HG02642 (cell line): ENCODE measurements around the gene STX4.

Experiments
- ATAC-seq: cut with Tn5 transposase; IDR thresholded peaks from one replicate; pipeline ENCODE4 v1.9.1; 2021; ENCODE audit warnings: mild to moderate bottlenecking; ENCODE audit not compliant: unreplicated experiment, poor library complexity

STX4 gene, protein sequence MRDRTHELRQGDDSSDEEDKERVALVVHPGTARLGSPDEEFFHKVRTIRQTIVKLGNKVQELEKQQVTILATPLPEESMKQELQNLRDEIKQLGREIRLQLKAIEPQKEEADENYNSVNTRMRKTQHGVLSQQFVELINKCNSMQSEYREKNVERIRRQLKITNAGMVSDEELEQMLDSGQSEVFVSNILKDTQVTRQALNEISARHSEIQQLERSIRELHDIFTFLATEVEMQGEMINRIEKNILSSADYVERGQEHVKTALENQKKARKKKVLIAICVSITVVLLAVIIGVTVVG

DNA sequence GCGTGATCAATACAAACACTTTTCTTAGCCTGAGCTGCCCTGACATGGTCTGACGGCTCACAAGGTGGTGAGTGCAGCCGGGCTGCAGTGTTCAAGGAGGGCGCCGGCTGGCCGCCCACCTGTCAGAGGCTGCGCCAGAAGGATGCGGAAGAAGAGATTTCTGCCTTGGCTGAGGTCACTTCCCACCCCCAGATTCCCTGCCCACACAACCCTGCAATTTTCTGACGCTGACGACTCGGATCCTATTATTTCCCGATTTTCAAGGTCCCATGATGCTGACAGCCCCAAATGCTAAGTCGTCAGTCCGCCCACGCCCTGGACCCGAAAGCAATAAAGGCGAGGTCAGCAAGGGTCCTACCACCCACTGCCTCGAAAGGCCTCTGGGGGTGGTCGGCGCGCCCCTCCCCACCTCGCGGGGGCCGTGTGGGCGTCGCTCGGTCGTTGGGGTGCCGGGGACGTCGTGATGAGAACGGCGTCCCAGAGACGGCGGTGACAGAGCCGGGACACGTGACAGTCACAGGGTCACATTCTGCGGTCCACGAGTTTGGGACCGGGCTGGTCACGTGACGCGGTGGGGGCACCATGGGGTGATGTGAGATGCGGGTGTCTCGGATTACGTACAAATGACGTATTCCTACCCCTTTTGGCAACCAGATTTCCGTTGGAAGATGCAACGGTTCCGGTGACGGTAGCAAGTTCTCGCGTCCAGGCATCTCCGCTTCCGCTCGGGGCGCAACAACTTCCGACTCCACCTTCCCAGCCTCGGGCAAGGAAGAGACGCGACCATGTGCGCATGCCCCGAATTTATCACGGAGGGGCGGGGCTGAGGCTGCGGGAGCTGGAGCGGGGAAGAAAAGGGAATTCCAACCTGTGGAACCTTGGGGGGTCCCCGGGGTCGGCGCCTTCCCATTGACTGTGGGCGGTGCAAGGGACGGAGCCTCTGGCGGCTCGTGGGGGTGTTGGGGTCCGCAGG lies at the start of gene STX4:
Gene STX4 (plus strand): TSS at position 823 of the 973 bp plus-strand sequence. CDS start 248 bp downstream, outside the sequence.
- peak; percentile 78 for ATAC-seq

DNA sequence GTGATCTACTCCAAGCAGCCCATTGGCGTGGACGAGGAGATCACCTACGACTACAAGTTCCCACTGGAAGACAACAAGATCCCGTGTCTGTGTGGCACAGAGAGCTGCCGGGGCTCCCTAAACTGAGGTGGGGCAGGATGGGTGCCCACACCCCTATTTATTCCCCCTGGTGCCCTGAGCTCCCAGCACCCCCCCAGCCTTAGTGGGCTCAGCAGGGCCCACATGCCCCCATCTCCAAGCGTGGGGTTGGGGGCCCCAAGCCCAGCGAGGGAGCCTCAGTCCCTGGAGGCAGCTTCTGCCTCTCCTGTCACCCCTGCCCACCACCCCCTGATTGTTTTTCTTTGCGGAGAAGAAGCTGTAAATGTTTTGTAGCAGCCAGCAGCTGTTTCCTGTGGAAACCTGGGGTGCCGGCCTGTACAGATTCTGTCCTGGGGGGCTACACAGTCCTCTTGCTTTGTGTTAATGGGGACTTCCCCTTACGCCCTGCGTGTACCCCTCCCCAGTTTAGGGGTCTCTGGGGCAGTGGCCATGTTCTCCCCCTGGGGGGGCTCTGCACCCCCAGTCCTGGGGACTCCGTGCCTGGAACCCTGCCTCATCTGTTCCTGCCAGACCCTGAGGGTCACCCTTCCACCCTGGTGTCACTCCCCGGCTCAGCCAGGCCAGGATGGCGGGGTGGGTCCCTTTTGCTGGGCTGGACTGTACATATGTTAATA lies 49.3 kb upstream of the STX4 start:
- no peak for ATAC-seq

DNA sequence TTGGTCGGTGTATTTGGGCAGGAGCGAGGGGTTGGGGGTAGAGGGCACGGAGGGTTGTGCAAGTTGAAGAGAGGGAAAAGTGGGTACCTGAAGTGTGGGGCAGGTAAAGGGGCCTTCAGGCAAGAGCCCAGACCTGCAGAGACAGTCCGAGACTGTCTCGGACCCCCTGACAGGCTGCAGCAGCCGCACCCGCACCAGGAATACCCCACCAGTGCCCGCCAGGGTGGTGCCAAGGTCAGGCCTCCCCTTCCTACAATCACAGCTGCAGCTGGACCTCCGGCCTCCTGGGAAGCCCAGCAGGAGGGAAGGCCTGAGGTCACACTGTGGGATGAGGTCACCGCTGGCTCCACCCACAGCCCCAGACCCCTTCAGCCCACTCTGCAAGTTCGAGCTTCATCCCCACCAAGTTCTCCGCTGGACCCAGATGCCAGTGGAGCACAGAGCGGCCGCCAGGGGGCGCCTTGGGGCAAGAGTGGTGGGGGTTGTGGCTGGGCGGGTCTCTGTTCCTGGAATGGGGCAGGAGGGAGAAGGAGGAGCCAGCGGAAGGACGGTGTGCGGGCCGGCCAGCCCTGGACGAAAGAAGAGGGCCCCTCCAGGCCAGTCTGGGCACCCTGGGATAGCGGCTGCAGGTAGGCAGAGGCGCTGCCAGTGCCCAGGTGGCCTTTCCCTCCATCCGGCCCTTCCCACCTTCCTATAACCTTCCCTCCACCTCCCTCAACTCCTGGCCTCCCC lies 48.5 kb upstream of the STX4 start, which contains the start of gene HSD3B7:
Gene HSD3B7 (plus strand): TSS at position 539 of the 732 bp plus-strand sequence. CDS start 452 bp downstream, outside the sequence.
- peak; percentile 47 for ATAC-seq

DNA sequence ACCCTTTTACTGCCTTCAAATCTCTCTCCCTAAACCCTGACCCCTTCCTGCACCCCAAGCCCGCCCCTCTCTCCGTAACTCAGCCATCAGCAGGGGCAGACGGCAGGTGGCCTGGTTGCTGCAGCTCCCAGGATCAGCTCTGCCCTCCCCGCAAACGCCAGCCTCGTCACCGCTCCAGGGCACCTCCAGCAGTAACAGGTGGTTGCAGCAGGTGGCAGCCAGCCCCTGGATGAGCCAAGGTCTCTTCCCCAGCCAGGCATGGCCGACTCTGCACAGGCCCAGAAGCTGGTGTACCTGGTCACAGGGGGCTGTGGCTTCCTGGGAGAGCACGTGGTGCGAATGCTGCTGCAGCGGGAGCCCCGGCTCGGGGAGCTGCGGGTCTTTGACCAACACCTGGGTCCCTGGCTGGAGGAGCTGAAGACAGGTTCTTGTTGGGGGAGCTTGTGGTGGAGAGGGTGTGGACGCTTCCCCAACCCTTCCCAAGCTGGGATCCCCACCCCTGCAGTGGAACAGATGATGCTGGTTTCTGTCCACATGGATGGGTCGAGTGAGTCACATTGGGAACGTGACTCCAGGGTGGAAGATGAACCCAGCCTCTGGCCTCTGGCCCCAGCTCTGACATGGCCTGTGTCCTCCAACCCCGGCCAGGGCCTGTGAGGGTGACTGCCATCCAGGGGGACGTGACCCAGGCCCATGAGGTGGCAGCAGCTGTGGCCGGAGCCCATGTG lies 47.8 kb upstream of the STX4 start:
- no peak for ATAC-seq

DNA sequence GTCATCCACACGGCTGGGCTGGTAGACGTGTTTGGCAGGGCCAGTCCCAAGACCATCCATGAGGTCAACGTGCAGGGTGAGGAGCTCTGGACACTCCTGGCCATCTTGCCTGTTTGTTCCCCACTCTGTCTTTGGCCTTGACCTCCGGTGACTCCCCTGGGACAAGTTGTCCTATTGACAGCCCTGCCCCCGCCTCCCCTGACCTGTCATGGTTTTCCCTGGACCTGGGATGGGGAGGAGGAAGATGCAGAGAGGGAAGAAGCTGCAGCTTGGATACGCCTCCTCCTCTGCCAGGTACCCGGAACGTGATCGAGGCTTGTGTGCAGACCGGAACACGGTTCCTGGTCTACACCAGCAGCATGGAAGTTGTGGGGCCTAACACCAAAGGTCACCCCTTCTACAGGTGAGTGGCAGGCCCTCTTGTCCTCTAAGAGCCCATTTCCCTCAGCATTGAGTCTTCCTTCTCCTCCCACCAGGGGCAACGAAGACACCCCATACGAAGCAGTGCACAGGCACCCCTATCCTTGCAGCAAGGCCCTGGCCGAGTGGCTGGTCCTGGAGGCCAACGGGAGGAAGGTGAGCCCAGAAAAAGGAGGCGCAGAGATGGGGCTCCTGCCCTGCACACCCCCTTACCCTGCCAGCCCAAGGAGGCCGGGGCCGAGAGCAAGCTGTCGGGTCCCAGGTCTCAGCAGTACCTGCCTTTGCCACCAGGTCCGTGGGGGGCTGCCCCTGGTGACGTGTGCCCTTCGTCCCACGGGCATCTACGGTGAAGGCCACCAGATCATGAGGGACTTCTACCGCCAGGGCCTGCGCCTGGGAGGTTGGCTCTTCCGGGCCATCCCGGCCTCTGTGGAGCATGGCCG lies 47.0 kb upstream of the STX4 start:
- no peak for ATAC-seq

DNA sequence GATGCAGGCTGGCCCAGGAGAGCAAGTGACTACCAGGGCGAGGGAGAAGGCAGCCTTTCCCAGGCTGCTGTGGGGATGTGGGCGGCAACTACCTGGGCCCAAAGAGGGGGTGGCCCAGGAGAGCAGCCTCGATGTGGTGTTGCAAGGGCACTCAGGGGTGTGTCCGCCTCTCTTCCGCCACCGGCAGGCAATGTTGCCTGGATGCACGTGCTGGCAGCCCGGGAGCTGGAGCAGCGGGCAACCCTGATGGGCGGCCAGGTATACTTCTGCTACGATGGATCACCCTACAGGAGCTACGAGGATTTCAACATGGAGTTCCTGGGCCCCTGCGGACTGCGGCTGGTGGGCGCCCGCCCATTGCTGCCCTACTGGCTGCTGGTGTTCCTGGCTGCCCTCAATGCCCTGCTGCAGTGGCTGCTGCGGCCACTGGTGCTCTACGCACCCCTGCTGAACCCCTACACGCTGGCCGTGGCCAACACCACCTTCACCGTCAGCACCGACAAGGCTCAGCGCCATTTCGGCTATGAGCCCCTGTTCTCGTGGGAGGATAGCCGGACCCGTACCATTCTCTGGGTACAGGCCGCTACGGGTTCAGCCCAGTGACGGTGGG lies 45.7 kb upstream of the STX4 start:
- no peak for ATAC-seq

DNA sequence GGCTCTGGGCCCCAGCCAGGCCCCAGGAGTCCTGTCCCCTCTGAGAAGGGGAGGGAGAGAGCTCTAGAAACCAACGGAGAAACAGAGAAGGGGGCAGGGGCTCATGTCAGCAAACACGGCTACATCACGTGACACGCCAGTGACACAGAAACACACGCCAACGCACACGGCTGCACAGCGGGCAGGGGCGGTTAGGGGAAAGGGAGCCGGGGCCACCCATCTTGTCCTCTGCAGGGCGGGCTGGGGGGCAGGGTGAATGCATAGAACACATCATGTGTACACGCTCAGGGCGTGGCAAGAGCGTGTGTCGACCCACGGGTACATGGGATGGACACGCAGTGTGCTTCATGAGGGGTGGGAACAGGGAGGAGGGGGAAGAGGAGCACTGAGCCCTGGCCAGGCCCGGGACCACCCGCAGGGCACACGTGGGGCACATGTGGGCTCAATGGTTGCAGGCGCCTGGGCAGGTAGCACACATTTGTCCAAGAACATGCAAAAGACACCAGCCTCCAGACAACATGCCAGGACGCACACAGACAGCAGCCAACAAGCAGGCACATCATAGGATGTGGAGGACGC lies 43.8 kb upstream of the STX4 start:
- ATAC-seq: no peak

DNA sequence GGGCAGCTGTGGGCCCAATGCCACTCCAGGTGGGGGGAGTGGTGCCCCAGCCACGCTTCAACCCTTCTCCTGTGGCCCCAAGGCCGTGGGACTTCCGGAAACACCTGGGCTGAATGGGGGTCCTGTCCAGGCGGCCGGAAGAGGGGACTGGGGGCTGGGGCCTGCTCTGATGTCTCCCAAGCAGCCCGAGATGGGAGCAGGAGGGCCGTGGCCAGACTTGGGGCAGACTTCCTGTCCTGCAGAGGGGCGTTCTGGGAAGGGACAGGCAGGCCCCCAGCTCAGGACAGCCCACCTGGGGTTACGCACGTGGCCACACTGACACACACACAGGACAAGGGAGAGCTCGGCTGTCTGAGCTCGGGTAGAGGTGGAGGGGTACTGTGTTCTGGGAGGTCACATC lies 43.3 kb upstream of the STX4 start:
- no peak for ATAC-seq

DNA sequence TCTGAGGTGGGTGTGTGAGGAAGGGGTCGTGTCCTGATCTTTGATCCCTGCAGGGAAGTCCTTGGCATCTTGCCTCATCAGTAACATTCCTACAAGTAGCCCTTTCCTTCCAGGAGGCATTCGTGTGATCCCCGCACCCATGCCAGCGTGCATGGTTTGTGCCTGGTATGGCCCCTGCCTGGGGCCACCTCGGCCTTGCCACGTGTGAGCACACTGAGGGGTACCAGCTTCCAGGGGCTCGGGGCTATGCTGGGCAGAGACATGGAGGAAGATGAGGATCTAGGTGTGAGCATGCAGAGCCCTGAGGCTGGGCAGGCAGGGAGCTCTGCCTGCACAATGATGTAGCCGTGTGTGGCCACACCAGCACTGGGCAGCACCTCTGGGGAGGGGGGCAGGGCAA lies 42.3 kb upstream of the STX4 start:
- no peak for ATAC-seq

DNA sequence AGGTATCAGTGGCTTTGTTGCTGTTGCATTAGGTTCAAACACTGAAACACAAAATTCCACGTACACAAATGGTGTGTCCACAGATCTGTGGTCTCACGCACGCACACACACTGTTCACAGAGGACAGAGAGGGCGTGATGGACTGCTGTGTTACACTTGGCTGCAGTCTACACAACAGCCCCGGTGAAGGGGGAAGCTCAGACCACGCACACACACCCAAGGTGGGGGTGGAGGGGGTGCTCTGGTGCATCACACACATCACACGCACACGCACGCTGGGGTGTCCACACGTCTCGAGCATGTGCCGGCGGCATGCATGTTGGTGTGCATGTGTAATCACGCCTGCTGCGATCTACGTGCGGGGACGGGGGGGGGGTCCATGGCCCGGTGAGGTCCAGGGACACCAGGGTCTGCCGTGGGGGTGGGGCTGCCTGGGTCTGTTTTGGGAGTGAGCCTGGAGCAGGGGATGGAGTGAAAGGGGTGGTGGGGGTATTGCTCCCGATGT lies 41.0 kb upstream of the STX4 start:
- no peak for ATAC-seq

DNA sequence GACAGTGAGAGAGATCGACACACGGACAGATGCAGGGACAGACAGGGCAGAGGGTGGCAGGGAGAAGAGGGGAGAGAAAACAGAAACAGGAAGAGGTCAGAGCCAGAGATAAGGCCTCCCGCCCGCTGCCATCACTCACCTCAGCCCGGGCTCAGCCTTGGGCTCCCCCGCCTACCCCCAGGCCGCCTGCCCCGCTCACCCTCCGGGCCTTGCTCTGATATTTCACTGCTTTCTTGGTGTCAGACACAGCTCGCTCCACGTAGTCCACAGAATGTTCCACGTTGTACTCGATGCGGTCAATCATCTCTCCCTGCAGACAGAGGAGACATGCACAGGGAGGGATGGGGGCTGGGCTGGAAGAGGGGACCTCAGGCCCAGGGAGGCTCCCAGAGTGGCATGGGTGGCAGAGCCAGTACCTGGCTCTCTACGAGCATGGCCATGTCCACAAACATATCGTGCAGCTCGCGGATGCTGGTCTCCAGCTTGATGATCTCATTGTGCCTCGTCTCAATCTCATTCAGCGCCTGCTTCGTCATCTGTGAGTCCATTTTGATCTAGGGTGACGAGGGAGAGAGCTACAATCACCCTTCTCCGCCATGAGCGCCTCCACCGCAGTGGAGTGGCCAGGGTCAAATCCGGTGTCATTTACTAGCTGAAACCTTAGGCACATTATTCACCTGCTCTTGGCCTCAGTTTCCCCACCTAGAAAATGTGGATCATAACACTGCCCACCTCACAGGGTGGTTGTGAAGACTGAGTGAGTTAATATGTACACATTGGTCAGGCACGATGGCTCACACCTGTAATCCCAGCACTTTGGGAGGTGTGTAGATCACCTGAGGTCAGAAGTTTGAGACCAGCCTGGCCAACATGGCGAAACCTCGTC lies 40.2 kb upstream of the STX4 start:
- no peak for ATAC-seq

DNA sequence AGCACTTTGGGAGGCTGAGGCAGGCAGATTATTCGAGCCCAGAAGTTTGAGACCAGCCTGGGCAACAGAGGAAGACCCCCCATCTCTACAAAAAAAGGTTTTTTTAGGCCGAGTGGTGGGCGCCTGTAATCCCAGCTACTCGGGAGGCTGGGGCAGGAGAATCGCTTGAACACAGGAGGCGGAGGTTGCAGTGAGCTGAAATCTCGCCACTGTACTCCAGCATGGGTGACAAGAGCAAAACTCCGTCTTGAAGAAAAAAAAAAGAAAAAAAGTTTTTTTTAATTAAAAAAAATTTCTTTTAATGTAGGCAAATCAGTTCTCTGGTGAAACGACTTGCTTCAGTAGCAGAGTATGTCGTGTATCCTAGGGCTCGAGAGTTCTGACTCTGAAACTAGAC lies 37.4 kb upstream of the STX4 start:
- ATAC-seq: no peak

DNA sequence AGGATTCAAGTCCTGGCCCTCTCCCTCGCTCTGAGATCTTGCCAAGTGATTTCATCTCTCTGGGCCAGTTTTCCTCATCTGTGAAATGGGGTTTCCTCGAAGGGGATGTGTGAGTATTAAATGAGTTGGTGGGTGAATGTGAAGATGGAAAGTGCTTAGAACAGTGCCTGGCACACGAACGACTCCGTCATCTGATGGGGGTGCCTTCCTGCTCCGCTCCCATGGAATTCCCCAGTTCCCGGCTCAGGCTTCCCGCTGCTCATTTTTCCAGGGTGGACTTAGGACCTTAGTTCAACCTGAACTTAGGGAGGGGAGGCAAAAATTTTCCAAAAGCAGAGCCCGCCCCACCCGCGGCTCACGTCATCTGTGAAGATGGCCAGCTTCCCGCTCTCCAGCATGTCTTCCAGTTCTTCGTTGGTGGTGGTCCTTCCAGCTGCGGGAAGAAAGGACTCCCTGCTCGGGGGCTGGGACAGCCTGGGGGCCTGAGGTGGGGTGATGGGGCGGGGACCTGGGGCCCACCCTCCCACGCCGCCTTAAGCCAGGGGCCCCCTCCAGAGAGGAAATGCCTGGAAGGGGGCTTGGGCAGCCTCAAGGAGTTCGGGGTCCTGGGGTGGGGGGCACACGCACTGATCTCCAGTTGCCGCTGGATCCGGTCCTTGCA lies 36.9 kb upstream of the STX4 start:
- ATAC-seq: peak; percentile 3

DNA sequence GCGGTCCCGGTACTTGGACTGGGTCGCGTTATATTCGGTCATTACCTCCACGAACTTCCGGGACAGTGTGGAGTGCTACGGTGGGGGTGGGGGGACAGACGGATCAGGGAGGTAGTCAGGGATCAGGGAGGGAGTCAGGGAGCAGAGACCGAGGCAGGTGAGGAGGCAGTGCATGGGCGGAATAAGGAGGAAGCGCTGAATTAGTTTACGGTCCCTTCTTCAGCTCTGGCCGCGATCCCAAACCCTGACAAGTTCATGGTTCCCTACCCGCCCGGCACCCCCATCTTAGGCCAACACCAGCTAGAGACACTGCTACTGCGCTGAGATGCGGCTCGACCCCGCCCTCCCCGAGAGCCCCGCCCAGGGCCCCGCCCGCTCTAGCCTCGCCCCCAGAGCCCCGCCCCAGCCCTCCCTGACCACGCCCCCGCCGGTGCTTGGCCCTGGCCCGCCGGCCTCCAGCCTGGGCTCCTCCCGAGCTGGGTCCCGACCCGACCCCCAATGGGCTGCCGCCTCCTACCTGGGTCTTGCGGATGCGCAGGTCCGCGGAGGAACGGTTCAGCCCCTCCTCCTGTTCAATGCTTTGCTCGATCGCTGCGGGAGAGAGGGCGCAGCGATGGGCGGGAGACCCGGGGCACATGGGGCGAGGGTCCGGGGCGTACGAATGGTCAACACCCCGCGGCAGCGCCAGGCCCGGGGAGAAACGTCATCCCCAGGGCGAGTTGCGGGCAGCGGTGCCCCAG lies 36.2 kb upstream of the STX4 start:
- ATAC-seq: peak; percentile 85
